Thyroid gland (tissue), 4 donors: ENCODE results near the gene PIK3AP1. TPM values are rescaled to one million over a fixed set of nuclear protein-coding genes. Genes with fewer than 3 reads are reported as not detected.

Experiments used
- DNase-seq, 2 donors: peaks; one replicate each; pipeline ENCODE4 v3.0.0-alpha.2; 2019
- H3K27ac ChIP-seq, 3 donors: fragments of 200-600 bp; sonication (generic); 1 replicate in 2 of 3; 2 replicates in 1 of 3; pipeline ENCODE4 v1.5.1; 2016 to 2019; ENCODE audit warnings: mild to moderate bottlenecking in 1 of 3, moderate library complexity in 1 of 3
- H3K27me3 ChIP-seq: fragments of 200-600 bp; sonication (generic); one replicate; pipeline ENCODE4 v1.5.1; 2019
- H3K36me3 ChIP-seq, 2 donors: fragments of 200-600 bp; sonication (generic); one replicate each; pipeline ENCODE4 v1.5.1; 2016 to 2019
- H3K4me1 ChIP-seq, 2 donors: fragments of 200-600 bp; sonication (generic); one replicate each; pipeline ENCODE4 v1.5.1; 2017 to 2019
- H3K4me3 ChIP-seq, 3 donors: fragments of 200-600 bp; sonication (generic); replicated peaks in 1 of 3; 1 replicate in 2 of 3; 2 replicates in 1 of 3; pipeline ENCODE4 v1.5.1; 2016; ENCODE audit warnings: mild to moderate bottlenecking in 1 of 3
- H3K9me3 ChIP-seq: fragments of 200-600 bp; sonication (generic); one replicate; pipeline ENCODE4 v1.5.1; 2017
- CTCF ChIP-seq, 6 experiments: fragments of 200-600 bp in 3 of 6; fragments of 450-650 bp in 3 of 6; sonication (generic) in 3 of 6; IDR thresholded peaks; one replicate each; pipeline ENCODE4 v1.5.1; 2016 to 2019; ENCODE audit warnings: antibody characterized with exemption in 6 of 6, mild to moderate bottlenecking in 2 of 6, inconsistent platforms in 1 of 6, moderate library complexity in 1 of 6
- POLR2A ChIP-seq, 2 donors: fragments of 450-650 bp; IDR thresholded peaks; one replicate each; pipeline ENCODE4 v1.6.1; 2017; ENCODE audit warnings: antibody characterized with exemption in 2 of 2, mild to moderate bottlenecking in 2 of 2, moderate library complexity in 1 of 2
- WGBS, 2 donors: methylation state at CpG; one replicate each; pipeline ENCODE4 v1.1.5; 2017; 5-methylcytosine and 5-hydroxymethylcytosine counted together
- intact Hi-C: fragments of 100-400 bp; cut with DNase I; formaldehyde crosslinking; loops from one replicate; pipeline ENCODE4 v1.15.1; 2023
- total RNA-seq, 4 donors: library from RNA; depleted of rRNA; stranded (reverse); fragments of >200 nt; gene quantifications; one replicate each; pipeline ENCODE4 v1.2.3, GENCODE V29; 2016

The PIK3AP1 gene
- total RNA-seq, 4 donors from 2014 or later = 8.6 to 13.9 (median 12.0) TPM

- Histone ChIP-seq H3K27me3 (no peaks in the 10 kb centered on the region), H3K27ac (peak overlapping the region; percentile 65 to 76 (median 72)), H3K4me3 (no peak overlapping the region), H3K36me3 (no peaks in the 10 kb centered on the region), H3K4me1 (peaks cover 30 to 46% of the 10 kb centered on the region in 2 donors), H3K9me3 (no peaks in the 10 kb centered on the region)
- DNase-seq = peak; percentile 78
- intact Hi-C loops = no loop called here
- 14 to 18% methylated on average over 1 of the region's 1 CpG for WGBS, 2 donors
- TF ChIP-seq CTCF (IDR thresholded peaks at IDR 0.05) (peak in 4 of 6 experiments; percentile 12 to 44 (median 17)), POLR2A (IDR thresholded peaks at IDR 0.05) (no peak)
These were observed 83.8 kb downstream of the PIK3AP1 start for GRCh38 chr10:96636551-96636950.

- Histone ChIP-seq H3K27ac (peak overlapping the region; percentile 39 to 72 (median 56)), H3K4me1 (peaks cover 30 to 39% of the 10 kb centered on the region in 2 donors), H3K36me3 (no peaks in the 10 kb centered on the region), H3K9me3 (no peaks in the 10 kb centered on the region), H3K27me3 (no peaks in the 10 kb centered on the region), H3K4me3 (no peak overlapping the region)
- DNase-seq = peak; percentile 65 to 69
- intact Hi-C loops = no loop called here
- WGBS, 2 donors = 67% methylated on average over 4 of the region's 4 CpGs
- TF ChIP-seq CTCF (IDR thresholded peaks at IDR 0.05) (no peak), POLR2A (IDR thresholded peaks at IDR 0.05) (no peak)
These were observed 87.2 kb downstream of the PIK3AP1 start for GRCh38 chr10:96632974-96633710.

GRCh38 chr10:96627292-96627691 lies 93.0 kb downstream of the PIK3AP1 start:
- H3K9me3 ChIP-seq = no peaks in the 10 kb centered on the region
- 81 to 94% methylated on average over 1 of the region's 1 CpG for WGBS, 2 donors
- H3K36me3 ChIP-seq = no peaks in the 10 kb centered on the region
- no peak for TF ChIP-seq POLR2A (IDR thresholded peaks at IDR 0.05)
- TF ChIP-seq CTCF (IDR thresholded peaks at IDR 0.05) = no peak
- H3K27me3 ChIP-seq = no peaks in the 10 kb centered on the region
- no peak overlapping the region for H3K27ac ChIP-seq
- no peak overlapping the region for H3K4me3 ChIP-seq
- no peak for DNase-seq
- intact Hi-C loops = no loop called here
- peaks cover 4 to 13% of the 10 kb centered on the region in 2 donors for H3K4me1 ChIP-seq

GRCh38 chr10:96626795-96627194 lies 93.5 kb downstream of the PIK3AP1 start:
- Histone ChIP-seq H3K27ac (no peak overlapping the region), H3K36me3 (no peaks in the 10 kb centered on the region), H3K4me1 (peaks cover 0 to 12% of the 10 kb centered on the region in 2 donors), H3K4me3 (no peak overlapping the region), H3K27me3 (no peaks in the 10 kb centered on the region), H3K9me3 (no peaks in the 10 kb centered on the region)
- DNase-seq = no peak
- TF ChIP-seq CTCF (IDR thresholded peaks at IDR 0.05) (no peak), POLR2A (IDR thresholded peaks at IDR 0.05) (no peak)
- intact Hi-C loops = no loop called here
- WGBS, 2 donors = 91 to 94% methylated on average over 5 of the region's 5 CpGs

- no peak overlapping the region for H3K4me3 ChIP-seq
- no peak for TF ChIP-seq CTCF (IDR thresholded peaks at IDR 0.05)
- no peak for TF ChIP-seq POLR2A (IDR thresholded peaks at IDR 0.05)
- H3K27me3 ChIP-seq = no peaks in the 10 kb centered on the region
- H3K27ac ChIP-seq = no peak overlapping the region
- H3K9me3 ChIP-seq = no peaks in the 10 kb centered on the region
- peaks cover 2 to 12% of the 10 kb centered on the region in 2 donors for H3K4me1 ChIP-seq
- intact Hi-C loops = no loop called here
- no peak for DNase-seq
- 70 to 85% methylated on average over 1 of the region's 1 CpG for WGBS, 2 donors
- H3K36me3 ChIP-seq = no peaks in the 10 kb centered on the region
These were observed 95.1 kb downstream of the PIK3AP1 start for GRCh38 chr10:96625173-96625572.
